ENCODE measurements around the gene ZEB2. TPM values are rescaled to one million over a fixed set of nuclear protein-coding genes. Genes with fewer than 3 reads are reported as not detected.

ZEB2 gene
- total RNA-seq, 6 experiments from 2014 or later, result 13.5 to 35.9 (median 21.7) TPM

DNA sequence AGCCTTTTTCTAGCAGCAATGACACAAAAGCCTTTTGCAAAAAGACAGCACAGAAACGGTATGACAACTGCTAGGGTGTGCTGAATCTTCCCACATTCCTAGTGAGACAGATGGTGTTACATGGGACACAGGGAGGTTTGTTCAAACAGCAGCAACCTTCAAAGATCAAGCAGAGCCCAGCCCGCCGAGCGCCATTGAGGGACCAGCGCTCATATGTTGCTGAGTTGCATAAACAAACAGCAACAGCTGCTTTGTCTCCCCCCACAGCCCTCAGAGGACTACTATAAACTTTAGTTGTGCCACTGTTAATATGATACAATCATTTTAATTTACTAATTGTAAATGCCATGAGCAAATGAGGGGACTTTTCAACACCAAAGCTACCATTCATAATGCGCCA is 117.7 kb downstream of the ZEB2 start:
- Histone ChIP-seq H3K4me3 (no peak overlapping the region), H3K27ac (no peak overlapping the region), H3K9me3 (no peaks in the 10 kb centered on the region), H3K36me3 (peaks cover 0 to 11% (median 0%) of the 10 kb centered on the region in 4 donors), H3K4me1 (no peaks in the 10 kb centered on the region), H3K27me3 (no peaks in the 10 kb centered on the region)
- 61% methylated on average over 6 of the region's 6 CpGs for WGBS (ENCODE audit: insufficient coverage, low coverage, low lambda C conversion rate, missing lambda C conversion rate)
- intact Hi-C loops (cut with DNase I), result no loop called here
- DNase-seq, result no peak
- TF ChIP-seq POLR2A (IDR thresholded peaks at IDR 0.05), result no peak
- TF ChIP-seq, protein P1, sequence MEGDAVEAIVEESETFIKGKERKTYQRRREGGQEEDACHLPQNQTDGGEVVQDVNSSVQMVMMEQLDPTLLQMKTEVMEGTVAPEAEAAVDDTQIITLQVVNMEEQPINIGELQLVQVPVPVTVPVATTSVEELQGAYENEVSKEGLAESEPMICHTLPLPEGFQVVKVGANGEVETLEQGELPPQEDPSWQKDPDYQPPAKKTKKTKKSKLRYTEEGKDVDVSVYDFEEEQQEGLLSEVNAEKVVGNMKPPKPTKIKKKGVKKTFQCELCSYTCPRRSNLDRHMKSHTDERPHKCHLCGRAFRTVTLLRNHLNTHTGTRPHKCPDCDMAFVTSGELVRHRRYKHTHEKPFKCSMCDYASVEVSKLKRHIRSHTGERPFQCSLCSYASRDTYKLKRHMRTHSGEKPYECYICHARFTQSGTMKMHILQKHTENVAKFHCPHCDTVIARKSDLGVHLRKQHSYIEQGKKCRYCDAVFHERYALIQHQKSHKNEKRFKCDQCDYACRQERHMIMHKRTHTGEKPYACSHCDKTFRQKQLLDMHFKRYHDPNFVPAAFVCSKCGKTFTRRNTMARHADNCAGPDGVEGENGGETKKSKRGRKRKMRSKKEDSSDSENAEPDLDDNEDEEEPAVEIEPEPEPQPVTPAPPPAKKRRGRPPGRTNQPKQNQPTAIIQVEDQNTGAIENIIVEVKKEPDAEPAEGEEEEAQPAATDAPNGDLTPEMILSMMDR (IDR thresholded peaks at IDR 0.05), result no peak
- ATAC-seq, result no peak

DNA sequence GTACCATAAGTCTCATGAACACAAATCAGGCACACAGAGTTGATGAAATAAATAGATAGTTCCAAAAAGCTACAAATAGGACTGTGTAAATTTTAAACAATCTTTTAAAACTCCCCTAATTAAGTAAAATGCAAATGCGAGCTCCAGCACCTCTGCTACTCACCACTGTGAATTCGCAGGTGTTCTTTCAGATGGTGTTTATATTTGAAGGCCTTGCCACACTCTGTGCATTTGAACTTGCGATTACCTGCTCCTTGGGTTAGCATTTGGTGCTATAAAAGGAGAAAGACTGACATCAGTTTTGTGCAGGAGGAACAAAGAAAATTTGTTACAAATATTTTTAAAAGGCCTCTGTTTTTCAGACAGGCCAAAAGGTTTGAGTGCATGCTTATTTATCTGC is 118.9 kb downstream of the ZEB2 start:
- no peaks in the 10 kb centered on the region for H3K4me1 ChIP-seq
- no peaks in the 10 kb centered on the region for H3K27me3 ChIP-seq
- no peak overlapping the region for H3K27ac ChIP-seq
- TF ChIP-seq, protein P1 (IDR thresholded peaks at IDR 0.05), result no peak
- no peak for TF ChIP-seq POLR2A (IDR thresholded peaks at IDR 0.05)
- H3K9me3 ChIP-seq, result no peaks in the 10 kb centered on the region
- DNase-seq (no peak), ATAC-seq (no peak)
- intact Hi-C loops (cut with DNase I), result no loop called here
- H3K4me3 ChIP-seq, result no peak overlapping the region
- H3K36me3 ChIP-seq, result peaks cover 0 to 11% (median 0%) of the 10 kb centered on the region in 4 donors
- WGBS (ENCODE audit: insufficient coverage, low coverage, low lambda C conversion rate, missing lambda C conversion rate), result 90% methylated on average over 3 of the region's 3 CpGs

DNA sequence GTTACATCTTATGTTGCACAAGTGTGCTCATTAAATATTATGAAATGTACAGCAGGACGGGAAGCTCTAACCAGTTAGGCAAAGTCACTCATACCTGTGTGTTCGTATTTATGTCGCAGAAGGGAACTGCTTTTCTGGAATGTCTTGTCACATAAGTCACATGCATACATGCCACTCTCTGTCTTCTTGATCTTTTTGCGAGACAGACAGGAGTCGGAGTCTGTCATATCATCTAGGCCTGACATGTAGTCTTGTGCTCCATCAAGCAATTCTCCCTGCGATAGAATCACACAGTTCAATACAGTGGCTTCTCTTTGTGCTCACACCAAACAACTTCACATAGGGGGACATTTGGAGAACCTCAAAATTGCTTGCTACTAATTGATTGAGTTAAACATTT is 123.6 kb downstream of the ZEB2 start:
- ATAC-seq (no peak), DNase-seq (no peak)
- Histone ChIP-seq H3K9me3 (no peaks in the 10 kb centered on the region), H3K36me3 (peaks cover 0 to 11% (median 0%) of the 10 kb centered on the region in 4 donors), H3K27me3 (no peaks in the 10 kb centered on the region), H3K27ac (no peak overlapping the region), H3K4me1 (no peaks in the 10 kb centered on the region), H3K4me3 (no peak overlapping the region)
- no peak for TF ChIP-seq POLR2A (IDR thresholded peaks at IDR 0.05)
- TF ChIP-seq, protein P1 (IDR thresholded peaks at IDR 0.05), result no peak
- intact Hi-C loops (cut with DNase I), result no loop called here
- 84% methylated on average over 6 of the region's 6 CpGs for WGBS (ENCODE audit: insufficient coverage, low coverage, low lambda C conversion rate, missing lambda C conversion rate)

- no peaks in the 10 kb centered on the region for H3K36me3 ChIP-seq
- no peaks in the 10 kb centered on the region for H3K27me3 ChIP-seq
- TF ChIP-seq POLR2A (IDR thresholded peaks at IDR 0.05), result no peak
- TF ChIP-seq, protein P1 (IDR thresholded peaks at IDR 0.05), result no peak
- ATAC-seq (no peak), DNase-seq (no peak)
- no peaks in the 10 kb centered on the region for H3K4me1 ChIP-seq
- intact Hi-C loops (cut with DNase I), result no loop called here
- H3K9me3 ChIP-seq, result no peaks in the 10 kb centered on the region
- 77% methylated on average over 1 of the region's 1 CpG for WGBS (ENCODE audit: insufficient coverage, low coverage, low lambda C conversion rate, missing lambda C conversion rate)
- no peak overlapping the region for H3K4me3 ChIP-seq
- no peak overlapping the region for H3K27ac ChIP-seq
Observed at GRCh38 chr2:144390424-144391020, 129.4 kb downstream of the ZEB2 start.
